ENCODE results near the gene TAF1C.

- TF ChIP-seq CTCF (IDR thresholded peaks at IDR 0.05; ENCODE audit: control extremely low read depth in 1 of 3, insufficient read depth in 1 of 3, low read depth in 1 of 3, low read length in 3 of 3) (no peak), EZH2 (IDR thresholded peaks at IDR 0.05; ENCODE audit: low read depth, low read length, severe bottlenecking) (no peak)
Observed at GRCh38 chr16:84224554-84224953, 37.7 kb upstream of the TAF1C start.
